MCF 10A (cell line): ENCODE measurements around the gene FGF14. TPM values are rescaled to one million over a fixed set of nuclear protein-coding genes. Genes with fewer than 3 reads are reported as not detected.

Source experiments
- BruUV-seq: library from RNA; stranded (reverse); fragments of 400-500 nt; replicated peaks from 2 replicates; lab custom pipeline; 2021; lab: Mats Ljungman, UMichigan
- CTCF ChIA-PET: fragments of 300-600 bp; sonication (Branson Sonifier 250); formaldehyde crosslinking; extraction: SDS; loops from one replicate; lab custom pipeline; 2021; ENCODE audit warnings: antibody characterized with exemption, inconsistent platforms; lab: Yijun Ruan, JAX
- POLR2A ChIA-PET: fragments of 300-600, 350-650 bp; sonication (Branson Sonifier 250); formaldehyde crosslinking; extraction: SDS; loops from one replicate; lab custom pipeline; 2020; ENCODE audit warnings: antibody characterized with exemption, inconsistent platforms; lab: Yijun Ruan, JAX
- DNase-seq: peaks from one replicate; pipeline ENCODE4 v3.0.0-alpha.2; 2018; ENCODE audit not compliant: unreplicated experiment
- H3K27ac Mint-ChIP-seq: one replicate; pipeline ENCODE4 v1.8.0; 2022; ENCODE audit warnings: mild to moderate bottlenecking, low read depth, mixed read lengths; ENCODE audit not compliant: unreplicated experiment
- H3K27me3 Mint-ChIP-seq: one replicate; pipeline ENCODE4 v1.8.0; 2022; ENCODE audit warnings: mixed read lengths; ENCODE audit not compliant: insufficient read depth, unreplicated experiment
- H3K36me3 Mint-ChIP-seq: one replicate; pipeline ENCODE4 v1.8.0; 2022; ENCODE audit warnings: mild to moderate bottlenecking, moderate library complexity, mixed read lengths; ENCODE audit not compliant: insufficient read depth, unreplicated experiment
- H3K4me1 Mint-ChIP-seq: one replicate; pipeline ENCODE4 v1.8.0; 2022; ENCODE audit warnings: mixed read lengths; ENCODE audit not compliant: insufficient read depth, unreplicated experiment
- H3K4me3 Mint-ChIP-seq: one replicate; pipeline ENCODE4 v1.8.0; 2022; ENCODE audit warnings: mild to moderate bottlenecking, moderate library complexity, mixed read lengths; ENCODE audit not compliant: unreplicated experiment
- H3K9me3 Mint-ChIP-seq: one replicate; pipeline ENCODE4 v1.8.0; 2022; ENCODE audit warnings: mixed read lengths; ENCODE audit not compliant: unreplicated experiment
- intact Hi-C: fragments of 100-400 bp; cut with micrococcal nuclease; formaldehyde crosslinking; loops from 2 replicates; pipeline ENCODE4 v1.14.1; 2022
- total RNA-seq: library from RNA; stranded (reverse); gene quantifications from 2 replicates; pipeline ENCODE4 v1.2.3, GENCODE V29; 2022
- TF ChIP-seq, protein P1 (sequence below): fragments of 200-600 bp; IDR thresholded peaks from one replicate; pipeline ENCODE4 v1.8.0; 2022; ENCODE audit warnings: antibody characterized with exemption, mild to moderate bottlenecking; ENCODE audit not compliant: unreplicated experiment

The FGF14 gene
- total RNA-seq, 1 experiment from 2014 or later, result not detected

DNA sequence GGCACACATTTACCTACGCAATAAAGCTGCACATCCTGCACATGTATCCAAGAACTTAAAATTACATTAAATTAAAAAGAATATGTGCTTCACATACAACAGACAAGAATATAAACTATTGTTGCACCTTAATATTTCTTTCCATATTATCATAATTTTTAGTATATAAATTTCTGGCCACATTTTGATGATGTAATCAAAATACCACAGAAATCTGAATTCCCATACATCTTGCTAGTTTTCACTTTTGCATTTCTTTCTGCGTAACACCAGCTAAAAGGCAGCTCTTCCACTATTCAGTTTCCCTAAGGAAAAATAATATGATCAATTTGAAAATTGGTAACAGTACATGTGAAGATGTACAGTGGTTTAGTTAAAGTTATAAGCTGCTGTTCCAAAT is 42.6 kb downstream of the FGF14 start:
- Mint-ChIP-seq H3K27me3 (no peaks in the 10 kb centered on the region), H3K4me3 (no peak overlapping the region), H3K27ac (no peak overlapping the region), H3K36me3 (no peaks in the 10 kb centered on the region), H3K9me3 (no peaks in the 10 kb centered on the region), H3K4me1 (no peaks in the 10 kb centered on the region)
- no peak for DNase-seq
- TF ChIP-seq, protein P1, sequence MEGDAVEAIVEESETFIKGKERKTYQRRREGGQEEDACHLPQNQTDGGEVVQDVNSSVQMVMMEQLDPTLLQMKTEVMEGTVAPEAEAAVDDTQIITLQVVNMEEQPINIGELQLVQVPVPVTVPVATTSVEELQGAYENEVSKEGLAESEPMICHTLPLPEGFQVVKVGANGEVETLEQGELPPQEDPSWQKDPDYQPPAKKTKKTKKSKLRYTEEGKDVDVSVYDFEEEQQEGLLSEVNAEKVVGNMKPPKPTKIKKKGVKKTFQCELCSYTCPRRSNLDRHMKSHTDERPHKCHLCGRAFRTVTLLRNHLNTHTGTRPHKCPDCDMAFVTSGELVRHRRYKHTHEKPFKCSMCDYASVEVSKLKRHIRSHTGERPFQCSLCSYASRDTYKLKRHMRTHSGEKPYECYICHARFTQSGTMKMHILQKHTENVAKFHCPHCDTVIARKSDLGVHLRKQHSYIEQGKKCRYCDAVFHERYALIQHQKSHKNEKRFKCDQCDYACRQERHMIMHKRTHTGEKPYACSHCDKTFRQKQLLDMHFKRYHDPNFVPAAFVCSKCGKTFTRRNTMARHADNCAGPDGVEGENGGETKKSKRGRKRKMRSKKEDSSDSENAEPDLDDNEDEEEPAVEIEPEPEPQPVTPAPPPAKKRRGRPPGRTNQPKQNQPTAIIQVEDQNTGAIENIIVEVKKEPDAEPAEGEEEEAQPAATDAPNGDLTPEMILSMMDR, result no peak
- BruUV-seq, result no TSS peak
- POLR2A ChIA-PET, result interaction anchor here (1.0 kb wide), 1 partner anchor 8 kb away, joined by 3 read pairs; no protein-coding TSS in a partner anchor
- CTCF ChIA-PET, result interaction anchor here (0.6 kb wide), 1 partner anchor 47 kb away, joined by 7 read pairs; no protein-coding TSS in a partner anchor
- intact Hi-C loops, result no loop called here

DNA sequence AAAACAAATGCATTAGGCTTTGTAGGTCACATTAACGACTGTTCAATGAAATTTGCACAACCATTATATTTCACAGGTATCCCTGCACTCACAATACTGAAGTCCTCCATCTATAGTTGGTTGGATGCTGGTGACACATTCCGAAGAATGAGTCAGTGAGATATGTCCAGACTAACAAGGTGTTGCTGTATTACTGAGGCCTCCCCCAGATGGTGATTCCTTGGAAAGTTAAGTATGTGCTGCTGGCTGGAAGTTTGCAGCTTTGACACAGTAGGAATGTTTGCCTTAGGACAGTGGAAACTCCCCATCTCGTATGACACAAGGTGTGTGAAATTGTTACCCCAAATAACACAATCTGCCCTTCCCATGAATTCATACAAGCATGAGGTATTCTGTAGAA is 46.6 kb downstream of the FGF14 start:
- Mint-ChIP-seq H3K27ac (no peak overlapping the region), H3K27me3 (no peaks in the 10 kb centered on the region), H3K36me3 (no peaks in the 10 kb centered on the region), H3K4me3 (no peak overlapping the region), H3K9me3 (no peaks in the 10 kb centered on the region), H3K4me1 (no peaks in the 10 kb centered on the region)
- DNase-seq, result no peak
- TF ChIP-seq, protein P1, result no peak
- POLR2A ChIA-PET, result no interaction called here
- no TSS peak for BruUV-seq
- CTCF ChIA-PET, result no interaction called here
- intact Hi-C loops, result no loop called here

DNA sequence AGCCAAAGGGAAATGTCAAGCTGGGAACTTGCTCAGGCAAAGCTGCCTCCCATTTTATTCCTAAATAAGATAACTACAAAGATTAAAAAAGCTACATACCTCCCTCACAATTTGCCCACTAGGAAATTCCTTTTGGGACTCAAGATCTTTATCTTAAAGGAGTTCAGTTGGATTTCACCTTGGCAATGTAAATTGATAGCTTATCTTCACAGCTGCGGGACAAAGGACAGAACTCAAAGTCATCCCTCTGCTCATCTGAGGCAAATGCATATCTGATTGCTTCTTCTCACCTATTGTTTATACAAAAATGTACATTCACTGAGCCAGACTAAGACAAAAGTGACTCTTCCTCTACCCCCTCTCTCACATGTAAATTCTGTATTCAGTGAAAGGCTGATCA is 47.8 kb downstream of the FGF14 start:
- no TSS peak for BruUV-seq
- Mint-ChIP-seq H3K4me3 (no peak overlapping the region), H3K4me1 (no peaks in the 10 kb centered on the region), H3K36me3 (no peaks in the 10 kb centered on the region), H3K27ac (no peak overlapping the region), H3K9me3 (no peaks in the 10 kb centered on the region), H3K27me3 (no peaks in the 10 kb centered on the region)
- ChIA-PET POLR2A (interaction anchor here (0.7 kb wide), 1 partner anchor 64 kb away, joined by 3 read pairs; no protein-coding TSS in a partner anchor), CTCF (interaction anchor here (1.0 kb wide), 1 partner anchor 12 kb away, joined by 3 read pairs; no protein-coding TSS in a partner anchor)
- intact Hi-C loops, result no loop called here
- TF ChIP-seq, protein P1, result no peak
- DNase-seq, result no peak

DNA sequence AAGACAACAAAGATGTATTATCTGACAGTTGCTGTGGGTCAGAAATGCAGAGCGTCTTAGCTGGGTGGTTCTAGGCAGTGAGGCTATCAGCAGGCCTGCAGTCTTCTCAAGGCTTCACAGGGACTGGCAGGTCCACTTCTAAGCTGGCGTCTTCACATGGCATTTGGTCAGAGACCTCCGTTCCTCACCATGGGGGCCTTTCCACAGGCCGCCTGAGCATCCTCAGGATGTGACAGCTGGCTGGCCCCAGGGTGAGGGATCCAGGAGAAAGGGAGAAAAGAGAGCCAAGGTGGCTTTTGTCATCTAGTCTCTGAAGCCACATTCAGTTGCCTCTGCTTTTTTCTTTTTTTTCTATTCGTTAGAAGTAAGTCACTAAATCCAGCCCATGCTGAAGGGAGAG is 50.3 kb downstream of the FGF14 start:
- H3K4me3 Mint-ChIP-seq, result no peak overlapping the region
- POLR2A ChIA-PET, result interaction anchor here (0.7 kb wide), 1 partner anchor 8 kb away, joined by 3 read pairs; no protein-coding TSS in a partner anchor

More for the DNA sequence above, 50.3 kb downstream of the FGF14 start:
- intact Hi-C loops, result no loop called here
- TF ChIP-seq, protein P1, result no peak
- no peaks in the 10 kb centered on the region for H3K4me1 Mint-ChIP-seq
- DNase-seq, result no peak
- H3K27ac Mint-ChIP-seq, result no peak overlapping the region
- CTCF ChIA-PET, result interaction anchor here (0.7 kb wide), 1 partner anchor 9 kb away, joined by 3 read pairs; no protein-coding TSS in a partner anchor
- H3K36me3 Mint-ChIP-seq, result no peaks in the 10 kb centered on the region
- no peaks in the 10 kb centered on the region for H3K9me3 Mint-ChIP-seq
- BruUV-seq, result no TSS peak
- no peaks in the 10 kb centered on the region for H3K27me3 Mint-ChIP-seq
